H9 (cell line): ENCODE data around the gene TNRC6C. TPM values are rescaled to one million over a fixed set of nuclear protein-coding genes. Genes with fewer than 3 reads are reported as not detected.

Source experiments
- DNase-seq: peaks from one replicate; pipeline ENCODE4 v3.0.0-alpha.2; 2017
- H2AFZ ChIP-seq: one replicate; pipeline ENCODE4 v1.6.1; 2013; ENCODE audit warnings: mild to moderate bottlenecking, low read length, control low read depth, moderate library complexity
- H2AK5ac ChIP-seq: 2 replicates; pipeline ENCODE4 v1.6.1; 2013; ENCODE audit warnings: low read length, control low read depth, mixed read lengths; ENCODE audit not compliant: insufficient read length
- H2BK120ac ChIP-seq: one replicate; pipeline ENCODE4 v1.6.1; 2013; ENCODE audit warnings: low read depth, mild to moderate bottlenecking, low read length, control low read depth, inconsistent platforms; ENCODE audit not compliant: poor library complexity, severe bottlenecking
- H2BK12ac ChIP-seq: 2 replicates; pipeline ENCODE4 v1.6.1; 2013; ENCODE audit warnings: low read length, control low read depth, mixed read lengths, low read depth; ENCODE audit not compliant: insufficient read length
- H2BK15ac ChIP-seq: 2 replicates; pipeline ENCODE4 v1.6.1; 2013; ENCODE audit warnings: low read depth, low read length, control low read depth
- H2BK20ac ChIP-seq: one replicate; pipeline ENCODE4 v1.6.1; 2013; ENCODE audit warnings: low read depth, mild to moderate bottlenecking, low read length, control low read depth, inconsistent platforms; ENCODE audit not compliant: poor library complexity, severe bottlenecking
- H2BK5ac ChIP-seq: 2 replicates; pipeline ENCODE4 v1.6.1; 2013; ENCODE audit warnings: low read length, control low read depth, mixed read lengths; ENCODE audit not compliant: insufficient read length
- H3K14ac ChIP-seq: 2 replicates; pipeline ENCODE4 v1.6.1; 2013; ENCODE audit warnings: low read length, control low read depth; ENCODE audit not compliant: insufficient read depth
- H3K18ac ChIP-seq: 2 replicates; pipeline ENCODE4 v1.6.1; 2013; ENCODE audit warnings: low read depth, mild to moderate bottlenecking, mixed read lengths, low read length, control low read depth; ENCODE audit not compliant: insufficient read length
- H3K23ac ChIP-seq: 2 replicates; pipeline ENCODE4 v1.6.1; 2013; ENCODE audit warnings: low read length, control low read depth, mixed read lengths, low read depth; ENCODE audit not compliant: insufficient read length
- H3K23me2 ChIP-seq: 2 replicates; pipeline ENCODE4 v1.6.1; 2013; ENCODE audit warnings: low read depth, mild to moderate bottlenecking, mixed read lengths, low read length, control low read depth; ENCODE audit not compliant: insufficient read length, poor library complexity, severe bottlenecking
- H3K27ac ChIP-seq: 2 replicates; pipeline ENCODE4 v1.5.1; 2013; ENCODE audit warnings: low read length, control low read depth, mixed read lengths, low read depth; ENCODE audit not compliant: insufficient read length
- H3K27me3 ChIP-seq: 2 replicates; pipeline ENCODE4 v1.6.1; 2013; ENCODE audit warnings: low read length, control low read depth, inconsistent platforms; ENCODE audit not compliant: insufficient read depth
- H3K4ac ChIP-seq: 2 replicates; pipeline ENCODE4 v1.6.1; 2013; ENCODE audit warnings: low read depth, mild to moderate bottlenecking, control low read depth, inconsistent platforms, low read length, moderate library complexity
- H3K4me1 ChIP-seq: 2 replicates; pipeline ENCODE4 v1.6.1; 2013; ENCODE audit warnings: low read length, control low read depth, inconsistent platforms; ENCODE audit not compliant: insufficient read depth
- H3K4me2 ChIP-seq: 2 replicates; pipeline ENCODE4 v1.6.1; 2013; ENCODE audit warnings: low read length, control low read depth, mixed read lengths; ENCODE audit not compliant: insufficient read length, insufficient read depth
- H3K56ac ChIP-seq: 2 replicates; pipeline ENCODE4 v1.6.1; 2013; ENCODE audit warnings: low read depth, mild to moderate bottlenecking, mixed read lengths, low read length, control low read depth; ENCODE audit not compliant: insufficient read length
- H3K79me1 ChIP-seq: 2 replicates; pipeline ENCODE4 v1.6.1; 2013; ENCODE audit warnings: low read depth, mild to moderate bottlenecking, moderate library complexity, low read length, control low read depth, inconsistent platforms; ENCODE audit not compliant: insufficient read depth, poor library complexity, severe bottlenecking
- H3K79me2 ChIP-seq: 2 replicates; pipeline ENCODE4 v1.6.1; 2013; ENCODE audit warnings: low read length, control low read depth, inconsistent platforms; ENCODE audit not compliant: insufficient read depth
- H3K9ac ChIP-seq: 2 replicates; pipeline ENCODE4 v1.6.1; 2013; ENCODE audit warnings: low read length, control low read depth, mixed read lengths; ENCODE audit not compliant: insufficient read length; ENCODE audit errors: extremely low read depth
- H3K9me3 ChIP-seq: one replicate; pipeline ENCODE4 v1.6.1; 2013; ENCODE audit warnings: low read depth, low read length, inconsistent platforms; ENCODE audit not compliant: control insufficient read depth
- H3T11ph ChIP-seq: one replicate; pipeline ENCODE4 v1.6.1; 2013; ENCODE audit warnings: mild to moderate bottlenecking, low read length, control low read depth, inconsistent platforms
- H4K20me1 ChIP-seq: one replicate; pipeline ENCODE4 v1.6.1; 2013; ENCODE audit not compliant: control insufficient read depth, insufficient read length, insufficient read depth
- H4K5ac ChIP-seq: 2 replicates; pipeline ENCODE4 v1.6.1; 2013; ENCODE audit warnings: low read depth, mild to moderate bottlenecking, mixed read lengths, low read length, control low read depth; ENCODE audit not compliant: insufficient read length
- H4K8ac ChIP-seq: replicated peaks from 2 replicates; pipeline ENCODE4 v1.6.1; 2013; ENCODE audit warnings: low read length, control low read depth, mixed read lengths, low read depth; ENCODE audit not compliant: insufficient read length
- H4K91ac ChIP-seq: 2 replicates; pipeline ENCODE4 v1.6.1; 2013; ENCODE audit warnings: low read depth, mild to moderate bottlenecking, moderate library complexity, mixed read lengths, low read length, control low read depth; ENCODE audit not compliant: insufficient read length
- H3K27ac Mint-ChIP-seq, 3 experiments: 2 replicates in 2 of 3; 3 replicates in 1 of 3; pipeline ENCODE4 v1.8.0; 2020 to 2021; ENCODE audit warnings: mixed read lengths in 3 of 3, mild to moderate bottlenecking in 1 of 3, moderate library complexity in 1 of 3
- H3K27me3 Mint-ChIP-seq: 2 replicates; pipeline ENCODE4 v1.8.0; 2021; ENCODE audit warnings: low read depth, mild to moderate bottlenecking, moderate library complexity, mixed read lengths
- H3K36me3 Mint-ChIP-seq, 3 experiments: 2 replicates in 2 of 3; 3 replicates in 1 of 3; pipeline ENCODE4 v1.8.0; 2020 to 2021; ENCODE audit warnings: low read depth in 3 of 3, mixed read lengths in 3 of 3; ENCODE audit not compliant: insufficient read depth in 1 of 3
- H3K4me1 Mint-ChIP-seq, 2 experiments: 2 replicates each; pipeline ENCODE4 v1.8.0; 2020; ENCODE audit warnings: mixed read lengths in 2 of 2
- H3K4me3 Mint-ChIP-seq, 2 experiments: 2 replicates in 1 of 2; 3 replicates in 1 of 2; pipeline ENCODE4 v1.8.0; 2020 to 2021; ENCODE audit warnings: mild to moderate bottlenecking in 2 of 2, mixed read lengths in 2 of 2, moderate library complexity in 1 of 2
- H3K9me3 Mint-ChIP-seq, 2 experiments: 2 replicates in 1 of 2; 3 replicates in 1 of 2; pipeline ENCODE4 v1.8.0; 2020; ENCODE audit warnings: mild to moderate bottlenecking in 2 of 2, mixed read lengths in 2 of 2, moderate library complexity in 1 of 2
- WGBS: extraction: QIAGEN DNeasy Blood & Tissue Kit; methylation state at CpG from one replicate; pipeline ENCODE4 v1.1.7; 2013; ENCODE audit warnings: missing lambda C conversion rate, low lambda C conversion rate, mixed read lengths; ENCODE audit not compliant: insufficient read length; ENCODE audit errors: extremely low coverage; 5-methylcytosine and 5-hydroxymethylcytosine counted together
- total RNA-seq: library from RNA; stranded (reverse); gene quantifications from 2 replicates; pipeline ENCODE4 v1.2.1, GENCODE V29; 2021
- TF ChIP-seq, protein P1 (sequence below): fragments of 200-600 bp; sonication (generic); conservative IDR thresholded peaks from 3 replicates; pipeline ENCODE4 v1.8.0; 2021; ENCODE audit warnings: antibody characterized with exemption, mild to moderate bottlenecking

TNRC6C gene
- total RNA-seq, 1 experiment from 2014 or later, result 24.7 TPM

DNA sequence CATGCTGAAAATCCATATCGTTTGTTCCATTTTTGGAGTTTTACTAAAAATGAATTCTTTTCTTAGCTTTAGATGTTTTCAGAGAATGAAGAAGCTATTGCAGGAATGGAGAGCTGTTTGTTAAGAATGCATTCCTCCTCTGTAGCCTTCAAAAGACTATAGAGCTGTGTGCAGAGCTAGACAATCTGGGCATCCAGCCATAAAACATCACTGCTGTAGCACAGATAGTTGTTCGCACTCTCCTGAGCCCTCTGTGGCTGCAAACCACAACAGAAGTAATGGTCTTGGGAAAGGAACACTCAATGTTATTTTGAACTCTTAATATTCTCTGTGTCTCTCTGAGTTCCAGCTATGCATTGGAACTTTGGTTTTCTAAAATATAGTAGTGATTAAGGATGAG, 4.9 kb downstream of the TNRC6C start:
- Histone ChIP-seq H3K4me1 (peaks cover 8% of the 10 kb centered on the region), H3K23me2 (peaks cover 13% of the 10 kb centered on the region), H4K8ac (no peak overlapping the region), H3K23ac (no peak overlapping the region), H4K20me1 (no peaks in the 10 kb centered on the region), H3K79me2 (peaks cover 21% of the 10 kb centered on the region; the same call in 1 of the 2 replicates), H3K14ac (no peak overlapping the region), H3K4ac (no peak overlapping the region), H3K9ac (no peak overlapping the region), H3K27me3 (no peaks in the 10 kb centered on the region), H2BK20ac (no peak overlapping the region), H3K79me1 (peaks cover 5% of the 10 kb centered on the region), H4K5ac (no peak overlapping the region), H3K9me3 (no peaks in the 10 kb centered on the region), H2BK15ac (no peak overlapping the region), H2AK5ac (no peak overlapping the region), H3K4me2 (no peak overlapping the region), H4K91ac (no peak overlapping the region), H2AFZ (no peak overlapping the region), H3T11ph (no peak overlapping the region), H2BK12ac (no peak overlapping the region), H3K27ac (no peak overlapping the region), H3K56ac (no peak overlapping the region), H2BK120ac (no peak overlapping the region), H2BK5ac (no peak overlapping the region), H3K18ac (no peak overlapping the region)
- TF ChIP-seq, protein P1, sequence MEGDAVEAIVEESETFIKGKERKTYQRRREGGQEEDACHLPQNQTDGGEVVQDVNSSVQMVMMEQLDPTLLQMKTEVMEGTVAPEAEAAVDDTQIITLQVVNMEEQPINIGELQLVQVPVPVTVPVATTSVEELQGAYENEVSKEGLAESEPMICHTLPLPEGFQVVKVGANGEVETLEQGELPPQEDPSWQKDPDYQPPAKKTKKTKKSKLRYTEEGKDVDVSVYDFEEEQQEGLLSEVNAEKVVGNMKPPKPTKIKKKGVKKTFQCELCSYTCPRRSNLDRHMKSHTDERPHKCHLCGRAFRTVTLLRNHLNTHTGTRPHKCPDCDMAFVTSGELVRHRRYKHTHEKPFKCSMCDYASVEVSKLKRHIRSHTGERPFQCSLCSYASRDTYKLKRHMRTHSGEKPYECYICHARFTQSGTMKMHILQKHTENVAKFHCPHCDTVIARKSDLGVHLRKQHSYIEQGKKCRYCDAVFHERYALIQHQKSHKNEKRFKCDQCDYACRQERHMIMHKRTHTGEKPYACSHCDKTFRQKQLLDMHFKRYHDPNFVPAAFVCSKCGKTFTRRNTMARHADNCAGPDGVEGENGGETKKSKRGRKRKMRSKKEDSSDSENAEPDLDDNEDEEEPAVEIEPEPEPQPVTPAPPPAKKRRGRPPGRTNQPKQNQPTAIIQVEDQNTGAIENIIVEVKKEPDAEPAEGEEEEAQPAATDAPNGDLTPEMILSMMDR, result no peak
- H3K36me3 Mint-ChIP-seq, result no peaks in the 10 kb centered on the region
- peaks cover 40 to 50% of the 10 kb centered on the region in 2 experiments for H3K4me1 Mint-ChIP-seq
- H3K9me3 Mint-ChIP-seq, result no peaks in the 10 kb centered on the region
- no peak for DNase-seq
- H3K27me3 Mint-ChIP-seq, result peaks cover 10% of the 10 kb centered on the region
- no peak overlapping the region for H3K4me3 Mint-ChIP-seq
- no peak overlapping the region for H3K27ac Mint-ChIP-seq
- WGBS, result no CpG with 5 or more reads among the region's 2 CpGs
